OCI-LY3 (cell line): ENCODE data around the gene ATG4B.

Source experiments
- EZH2phosphoT487 ChIP-seq: fragments of 200-600 bp; shearing (Covaris generic); IDR thresholded peaks from 2 replicates; pipeline ENCODE4 v1.6.1; 2018; ENCODE audit warnings: antibody characterized with exemption, mixed run types, low read depth
- TF ChIP-seq, protein P1 (sequence below): fragments of 200-600, 300-600 bp; sonication (generic); IDR thresholded peaks from 2 replicates; pipeline ENCODE4 v1.5.1; 2014; ENCODE audit warnings: antibody characterized with exemption, low read length, low read depth

GRCh38 chr2:241611062-241611461 is 26.4 kb upstream of the ATG4B start:
- TF ChIP-seq, protein P1, sequence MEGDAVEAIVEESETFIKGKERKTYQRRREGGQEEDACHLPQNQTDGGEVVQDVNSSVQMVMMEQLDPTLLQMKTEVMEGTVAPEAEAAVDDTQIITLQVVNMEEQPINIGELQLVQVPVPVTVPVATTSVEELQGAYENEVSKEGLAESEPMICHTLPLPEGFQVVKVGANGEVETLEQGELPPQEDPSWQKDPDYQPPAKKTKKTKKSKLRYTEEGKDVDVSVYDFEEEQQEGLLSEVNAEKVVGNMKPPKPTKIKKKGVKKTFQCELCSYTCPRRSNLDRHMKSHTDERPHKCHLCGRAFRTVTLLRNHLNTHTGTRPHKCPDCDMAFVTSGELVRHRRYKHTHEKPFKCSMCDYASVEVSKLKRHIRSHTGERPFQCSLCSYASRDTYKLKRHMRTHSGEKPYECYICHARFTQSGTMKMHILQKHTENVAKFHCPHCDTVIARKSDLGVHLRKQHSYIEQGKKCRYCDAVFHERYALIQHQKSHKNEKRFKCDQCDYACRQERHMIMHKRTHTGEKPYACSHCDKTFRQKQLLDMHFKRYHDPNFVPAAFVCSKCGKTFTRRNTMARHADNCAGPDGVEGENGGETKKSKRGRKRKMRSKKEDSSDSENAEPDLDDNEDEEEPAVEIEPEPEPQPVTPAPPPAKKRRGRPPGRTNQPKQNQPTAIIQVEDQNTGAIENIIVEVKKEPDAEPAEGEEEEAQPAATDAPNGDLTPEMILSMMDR, result no peak
- no peak for TF ChIP-seq EZH2phosphoT487
